ENCODE data around the gene ZNF497. TPM values are rescaled to one million over a fixed set of nuclear protein-coding genes. Genes with fewer than 3 reads are reported as not detected.
A peak's percentile ranks its signal among the peaks of the same experiment; 100 is the strongest.
"Not testable (repeated sequence)": the region's sequence is repeated elsewhere in the genome, so short reads cannot be mapped to it uniquely, and the experiment has no call there.

ZNF497 gene
- total and polyA plus RNA-seq, 2 donors: 0.94 to 1.3 TPM

GRCh38 chr19:58326501-58326913, 36.0 kb downstream of the ZNF497 start:
- WGBS: 16% methylated on average over 9 of the region's 9 CpGs
- no peaks in the 10 kb centered on the region for H3K9me3 ChIP-seq (ENCODE audit: control insufficient read depth in 2 of 2, insufficient read depth in 1 of 2, low read length in 1 of 2)
- DNase-seq (ENCODE audit: low read depth in 6 of 9, low spot score in 9 of 9): no peak
- peaks cover 10 to 18% of the 10 kb centered on the region in 2 donors for H3K4me1 ChIP-seq (ENCODE audit: control insufficient read depth in 2 of 2, insufficient read depth in 2 of 2, low read length in 2 of 2)
- peak overlapping the region; percentile 78 to 94 for H3K4me3 ChIP-seq (ENCODE audit: low read length in 2 of 2)
- no peaks in the 10 kb centered on the region for H3K27me3 ChIP-seq (ENCODE audit: control insufficient read depth in 2 of 2, insufficient read depth in 1 of 2, low read length in 1 of 2)
- no peaks in the 10 kb centered on the region for H3K36me3 ChIP-seq (ENCODE audit: control insufficient read depth in 2 of 2, insufficient read depth in 2 of 2, low read length in 1 of 2)
- H3K27ac ChIP-seq (ENCODE audit: low read depth in 1 of 2, low read length in 1 of 2): peak overlapping the region in 1 of 2 donors; percentile 84

- Histone ChIP-seq H3K36me3 (ENCODE audit: control insufficient read depth in 2 of 2, insufficient read depth in 2 of 2, low read length in 1 of 2) (no peaks in the 10 kb centered on the region), H3K4me3 (ENCODE audit: low read length in 2 of 2) (no peak overlapping the region), H3K9me3 (ENCODE audit: control insufficient read depth in 2 of 2, insufficient read depth in 1 of 2, low read length in 1 of 2) (no peaks in the 10 kb centered on the region), H3K27ac (ENCODE audit: low read depth in 1 of 2, low read length in 1 of 2) (no peak overlapping the region), H3K27me3 (ENCODE audit: control insufficient read depth in 2 of 2, insufficient read depth in 1 of 2, low read length in 1 of 2) (no peaks in the 10 kb centered on the region), H3K4me1 (ENCODE audit: control insufficient read depth in 2 of 2, insufficient read depth in 2 of 2, low read length in 2 of 2) (peaks cover 10 to 18% of the 10 kb centered on the region in 2 donors)
- WGBS: 97% methylated on average over 6 of the region's 6 CpGs
- DNase-seq (ENCODE audit: low read depth in 6 of 9, low spot score in 9 of 9): no peak
Measured at GRCh38 chr19:58325311-58326022, 37.1 kb downstream of the ZNF497 start.

GRCh38 chr19:58319241-58319640, 43.3 kb downstream of the ZNF497 start:
- Histone ChIP-seq H3K4me3 (ENCODE audit: low read length in 2 of 2) (no peak overlapping the region), H3K27ac (ENCODE audit: low read depth in 1 of 2, low read length in 1 of 2) (no peak overlapping the region), H3K36me3 (ENCODE audit: control insufficient read depth in 2 of 2, insufficient read depth in 2 of 2, low read length in 1 of 2) (peaks cover 11 to 13% of the 10 kb centered on the region in 2 donors), H3K27me3 (ENCODE audit: control insufficient read depth in 2 of 2, insufficient read depth in 1 of 2, low read length in 1 of 2) (no peaks in the 10 kb centered on the region), H3K4me1 (ENCODE audit: control insufficient read depth in 2 of 2, insufficient read depth in 2 of 2, low read length in 2 of 2) (no peaks in the 10 kb centered on the region), H3K9me3 (ENCODE audit: control insufficient read depth in 2 of 2, insufficient read depth in 1 of 2, low read length in 1 of 2) (no peaks in the 10 kb centered on the region)
- no peak for DNase-seq (ENCODE audit: low read depth in 6 of 9, low spot score in 9 of 9)
- WGBS: 93% methylated on average over 10 of the region's 10 CpGs

GRCh38 chr19:58318297-58318696, 44.3 kb downstream of the ZNF497 start:
- Histone ChIP-seq H3K27me3 (ENCODE audit: control insufficient read depth in 2 of 2, insufficient read depth in 1 of 2, low read length in 1 of 2) (no peaks in the 10 kb centered on the region), H3K27ac (ENCODE audit: low read depth in 1 of 2, low read length in 1 of 2) (no peak overlapping the region), H3K9me3 (ENCODE audit: control insufficient read depth in 2 of 2, insufficient read depth in 1 of 2, low read length in 1 of 2) (peaks cover 0 to 3% of the 10 kb centered on the region in 2 donors), H3K4me3 (ENCODE audit: low read length in 2 of 2) (no peak overlapping the region), H3K36me3 (ENCODE audit: control insufficient read depth in 2 of 2, insufficient read depth in 2 of 2, low read length in 1 of 2) (peaks cover 18% of the 10 kb centered on the region in 2 donors), H3K4me1 (ENCODE audit: control insufficient read depth in 2 of 2, insufficient read depth in 2 of 2, low read length in 2 of 2) (no peaks in the 10 kb centered on the region)
- no peak for DNase-seq (ENCODE audit: low read depth in 6 of 9, low spot score in 9 of 9)
- 91% methylated on average over 4 of the region's 4 CpGs for WGBS

- WGBS: 74% methylated on average over 7 of the region's 7 CpGs
- H3K9me3 ChIP-seq (ENCODE audit: control insufficient read depth in 2 of 2, insufficient read depth in 1 of 2, low read length in 1 of 2): peaks cover 0 to 3% of the 10 kb centered on the region in 2 donors
- H3K4me1 ChIP-seq (ENCODE audit: control insufficient read depth in 2 of 2, insufficient read depth in 2 of 2, low read length in 2 of 2): no peaks in the 10 kb centered on the region
- no peak overlapping the region for H3K27ac ChIP-seq (ENCODE audit: low read depth in 1 of 2, low read length in 1 of 2)
- peaks cover 24 to 25% of the 10 kb centered on the region in 2 donors for H3K36me3 ChIP-seq (ENCODE audit: control insufficient read depth in 2 of 2, insufficient read depth in 2 of 2, low read length in 1 of 2)
- DNase-seq (ENCODE audit: low read depth in 6 of 9, low spot score in 9 of 9): peak in 5 of 9 donors; percentile 19 to 57 (median 37)
- H3K27me3 ChIP-seq (ENCODE audit: control insufficient read depth in 2 of 2, insufficient read depth in 1 of 2, low read length in 1 of 2): no peaks in the 10 kb centered on the region
- H3K4me3 ChIP-seq (ENCODE audit: low read length in 2 of 2): no peak overlapping the region
Measured at GRCh38 chr19:58317476-58318072, 45.0 kb downstream of the ZNF497 start.

GRCh38 chr19:58315580-58315979, 47.0 kb downstream of the ZNF497 start:
- Histone ChIP-seq H3K27ac (ENCODE audit: low read depth in 1 of 2, low read length in 1 of 2) (no peak overlapping the region), H3K36me3 (ENCODE audit: control insufficient read depth in 2 of 2, insufficient read depth in 2 of 2, low read length in 1 of 2) (peaks cover 39% of the 10 kb centered on the region in 2 donors), H3K27me3 (ENCODE audit: control insufficient read depth in 2 of 2, insufficient read depth in 1 of 2, low read length in 1 of 2) (no peaks in the 10 kb centered on the region), H3K4me1 (ENCODE audit: control insufficient read depth in 2 of 2, insufficient read depth in 2 of 2, low read length in 2 of 2) (no peaks in the 10 kb centered on the region), H3K9me3 (ENCODE audit: control insufficient read depth in 2 of 2, insufficient read depth in 1 of 2, low read length in 1 of 2) (peaks cover 3 to 12% of the 10 kb centered on the region in 2 donors), H3K4me3 (ENCODE audit: low read length in 2 of 2) (no peak overlapping the region)
- DNase-seq (ENCODE audit: low read depth in 6 of 9, low spot score in 9 of 9): no peak
- 100% methylated on average over 2 of the region's 2 CpGs for WGBS

- H3K4me3 ChIP-seq (ENCODE audit: low read length in 2 of 2): no peak overlapping the region
- peaks cover 3 to 12% of the 10 kb centered on the region in 2 donors for H3K9me3 ChIP-seq (ENCODE audit: control insufficient read depth in 2 of 2, insufficient read depth in 1 of 2, low read length in 1 of 2)
- H3K27me3 ChIP-seq (ENCODE audit: control insufficient read depth in 2 of 2, insufficient read depth in 1 of 2, low read length in 1 of 2): no peaks in the 10 kb centered on the region
- peaks cover 0 to 1% of the 10 kb centered on the region in 2 donors for H3K4me1 ChIP-seq (ENCODE audit: control insufficient read depth in 2 of 2, insufficient read depth in 2 of 2, low read length in 2 of 2)
- H3K36me3 ChIP-seq (ENCODE audit: control insufficient read depth in 2 of 2, insufficient read depth in 2 of 2, low read length in 1 of 2): peaks cover 47 to 73% of the 10 kb centered on the region in 2 donors
- no peak overlapping the region for H3K27ac ChIP-seq (ENCODE audit: low read depth in 1 of 2, low read length in 1 of 2)
- WGBS: 96% methylated on average over 7 of the region's 7 CpGs
- no peak for DNase-seq (ENCODE audit: low read depth in 6 of 9, low spot score in 9 of 9)
Measured at GRCh38 chr19:58311345-58311865, 51.1 kb downstream of the ZNF497 start.

- H3K9me3 ChIP-seq (ENCODE audit: control insufficient read depth in 2 of 2, insufficient read depth in 1 of 2, low read length in 1 of 2): peaks cover 3 to 16% of the 10 kb centered on the region in 2 donors
- H3K36me3 ChIP-seq (ENCODE audit: control insufficient read depth in 2 of 2, insufficient read depth in 2 of 2, low read length in 1 of 2): peaks cover 41 to 76% of the 10 kb centered on the region in 2 donors
- H3K27ac ChIP-seq (ENCODE audit: low read depth in 1 of 2, low read length in 1 of 2); H3K4me1 ChIP-seq (ENCODE audit: control insufficient read depth in 2 of 2, insufficient read depth in 2 of 2, low read length in 2 of 2); DNase-seq (ENCODE audit: low read depth in 6 of 9, low spot score in 9 of 9); H3K27me3 ChIP-seq (ENCODE audit: control insufficient read depth in 2 of 2, insufficient read depth in 1 of 2, low read length in 1 of 2); H3K4me3 ChIP-seq (ENCODE audit: low read length in 2 of 2): not testable (repeated sequence)
- 96% methylated on average over 13 of the region's 13 CpGs for WGBS
Measured at GRCh38 chr19:58310685-58311084, 51.9 kb downstream of the ZNF497 start.

- WGBS: 98% methylated on average over 4 of the region's 4 CpGs
- no peak for DNase-seq (ENCODE audit: low read depth in 6 of 9, low spot score in 9 of 9)
- H3K4me1 ChIP-seq (ENCODE audit: control insufficient read depth in 2 of 2, insufficient read depth in 2 of 2, low read length in 2 of 2): peaks cover 6 to 11% of the 10 kb centered on the region in 2 donors
- no peaks in the 10 kb centered on the region for H3K27me3 ChIP-seq (ENCODE audit: control insufficient read depth in 2 of 2, insufficient read depth in 1 of 2, low read length in 1 of 2)
- peaks cover 25 to 53% of the 10 kb centered on the region in 2 donors for H3K36me3 ChIP-seq (ENCODE audit: control insufficient read depth in 2 of 2, insufficient read depth in 2 of 2, low read length in 1 of 2)
- H3K9me3 ChIP-seq (ENCODE audit: control insufficient read depth in 2 of 2, insufficient read depth in 1 of 2, low read length in 1 of 2): peaks cover 3 to 13% of the 10 kb centered on the region in 2 donors
- no peak overlapping the region for H3K27ac ChIP-seq (ENCODE audit: low read depth in 1 of 2, low read length in 1 of 2)
- no peak overlapping the region for H3K4me3 ChIP-seq (ENCODE audit: low read length in 2 of 2)
Measured at GRCh38 chr19:58307736-58308135, 54.8 kb downstream of the ZNF497 start.

Data from thymus (tissue), 11 donors.